DOHH2 (cell line): ENCODE results near the gene MCUR1.

Source experiments
- H3F3A ChIP-seq: fragments of 200-600 bp; sonication (generic), shearing (Covaris generic); 2 replicates; pipeline ENCODE4 v1.6.0; 2016; ENCODE audit warnings: antibody characterized with exemption, mild to moderate bottlenecking; ENCODE audit not compliant: control insufficient read depth, insufficient read depth
- H3K27ac ChIP-seq: fragments of 200-600 bp; sonication (generic); 2 replicates; pipeline ENCODE4 v1.5.1; 2014; ENCODE audit warnings: low read depth, mild to moderate bottlenecking, low read length, moderate library complexity
- H3K27me3 ChIP-seq: fragments of 200-600 bp; sonication (generic); 2 replicates; pipeline ENCODE4 v1.6.1; 2014; ENCODE audit warnings: mild to moderate bottlenecking, low read length, mixed read lengths; ENCODE audit not compliant: control insufficient read depth
- H3K36me3 ChIP-seq: fragments of 200-600 bp; sonication (generic); 2 replicates; pipeline ENCODE4 v1.6.1; 2014; ENCODE audit warnings: mild to moderate bottlenecking, low read length, moderate library complexity, mixed read lengths; ENCODE audit not compliant: control insufficient read depth
- H3K4me1 ChIP-seq: fragments of 200-600 bp; sonication (generic); 2 replicates; pipeline ENCODE4 v1.6.1; 2014; ENCODE audit warnings: mild to moderate bottlenecking, low read length, mixed read lengths; ENCODE audit not compliant: control insufficient read depth
- H3K4me2 ChIP-seq: fragments of 200-600 bp; sonication (generic); 2 replicates; pipeline ENCODE4 v1.6.0; 2014; ENCODE audit warnings: mild to moderate bottlenecking, low read length, moderate library complexity
- H3K4me3 ChIP-seq: fragments of 200-600 bp; sonication (generic); 2 replicates; pipeline ENCODE4 v1.5.1; 2014; ENCODE audit warnings: mild to moderate bottlenecking, low read length, mixed read lengths
- H3K79me2 ChIP-seq: fragments of 200-600 bp; sonication (generic); 2 replicates; pipeline ENCODE4 v1.6.1; 2014; ENCODE audit warnings: mild to moderate bottlenecking, low read length, mixed read lengths; ENCODE audit not compliant: control insufficient read depth
- H3K9me2 ChIP-seq: fragments of 200-600 bp; sonication (generic); replicated peaks from 2 replicates; pipeline ENCODE4 v1.6.1; 2014; ENCODE audit warnings: mild to moderate bottlenecking, low read length, mixed read lengths; ENCODE audit not compliant: control insufficient read depth
- H3K9me3 ChIP-seq: fragments of 200-600 bp; sonication (generic); 2 replicates; pipeline ENCODE4 v1.6.1; 2014; ENCODE audit warnings: antibody characterized with exemption, low read length, mixed read lengths; ENCODE audit not compliant: control insufficient read depth, insufficient read depth
- H4K20me1 ChIP-seq: fragments of 200-600 bp; sonication (generic); 2 replicates; pipeline ENCODE4 v1.6.0; 2014; ENCODE audit warnings: low read depth, mild to moderate bottlenecking, antibody characterized with exemption, low read length, moderate library complexity; ENCODE audit not compliant: control insufficient read depth, insufficient read depth
- EZH2phosphoT487 ChIP-seq: fragments of 200-600 bp; sonication (generic); IDR thresholded peaks from 2 replicates; pipeline ENCODE4 v1.6.1; 2017; ENCODE audit warnings: borderline replicate concordance, mild to moderate bottlenecking, antibody characterized with exemption, low read length, moderate library complexity, mixed read lengths
- TF ChIP-seq, protein P1 (sequence below): fragments of 200-600 bp; sonication (generic); IDR thresholded peaks from one replicate; pipeline ENCODE4 v1.5.1; 2014; ENCODE audit warnings: antibody characterized with exemption, mild to moderate bottlenecking, low read depth, low read length; ENCODE audit not compliant: poor library complexity, severe bottlenecking

MCUR1 gene

DNA sequence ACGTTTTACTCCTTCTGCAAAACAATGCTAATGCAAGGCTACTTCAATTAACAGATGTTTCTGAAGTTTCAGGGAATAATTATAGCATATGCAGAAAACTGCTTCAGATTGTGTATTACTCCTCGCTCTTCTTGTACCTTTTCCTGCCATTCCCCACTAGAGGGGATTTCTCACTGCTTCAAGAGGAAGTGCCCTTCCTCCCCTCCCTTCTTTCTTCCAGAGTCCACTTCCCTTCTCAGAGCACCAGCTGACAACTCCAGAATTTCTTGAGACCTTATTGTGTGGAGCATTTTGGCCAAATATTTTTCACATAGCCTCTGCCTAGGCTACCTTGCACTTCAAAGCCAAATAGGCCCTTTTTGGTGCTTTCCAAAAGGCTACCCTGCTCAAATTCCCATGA, 12.7 kb upstream of the MCUR1 start:
- H3K4me1 ChIP-seq: peaks cover 4% of the 10 kb centered on the region; the same call in 1 of the 2 replicates
- no peaks in the 10 kb centered on the region for H3K9me3 ChIP-seq
- H3K4me3 ChIP-seq: no peak overlapping the region
- H3K27me3 ChIP-seq: no peaks in the 10 kb centered on the region
- no peaks in the 10 kb centered on the region for H3K79me2 ChIP-seq
- TF ChIP-seq, protein P1, sequence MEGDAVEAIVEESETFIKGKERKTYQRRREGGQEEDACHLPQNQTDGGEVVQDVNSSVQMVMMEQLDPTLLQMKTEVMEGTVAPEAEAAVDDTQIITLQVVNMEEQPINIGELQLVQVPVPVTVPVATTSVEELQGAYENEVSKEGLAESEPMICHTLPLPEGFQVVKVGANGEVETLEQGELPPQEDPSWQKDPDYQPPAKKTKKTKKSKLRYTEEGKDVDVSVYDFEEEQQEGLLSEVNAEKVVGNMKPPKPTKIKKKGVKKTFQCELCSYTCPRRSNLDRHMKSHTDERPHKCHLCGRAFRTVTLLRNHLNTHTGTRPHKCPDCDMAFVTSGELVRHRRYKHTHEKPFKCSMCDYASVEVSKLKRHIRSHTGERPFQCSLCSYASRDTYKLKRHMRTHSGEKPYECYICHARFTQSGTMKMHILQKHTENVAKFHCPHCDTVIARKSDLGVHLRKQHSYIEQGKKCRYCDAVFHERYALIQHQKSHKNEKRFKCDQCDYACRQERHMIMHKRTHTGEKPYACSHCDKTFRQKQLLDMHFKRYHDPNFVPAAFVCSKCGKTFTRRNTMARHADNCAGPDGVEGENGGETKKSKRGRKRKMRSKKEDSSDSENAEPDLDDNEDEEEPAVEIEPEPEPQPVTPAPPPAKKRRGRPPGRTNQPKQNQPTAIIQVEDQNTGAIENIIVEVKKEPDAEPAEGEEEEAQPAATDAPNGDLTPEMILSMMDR: no peak
- no peak for TF ChIP-seq EZH2phosphoT487
- H3K9me2 ChIP-seq: no peaks in the 10 kb centered on the region
- no peak overlapping the region for H3K27ac ChIP-seq
- H4K20me1 ChIP-seq: no peaks in the 10 kb centered on the region
- no peak overlapping the region for H3K4me2 ChIP-seq
- no peaks in the 10 kb centered on the region for H3F3A ChIP-seq
- no peaks in the 10 kb centered on the region for H3K36me3 ChIP-seq

DNA sequence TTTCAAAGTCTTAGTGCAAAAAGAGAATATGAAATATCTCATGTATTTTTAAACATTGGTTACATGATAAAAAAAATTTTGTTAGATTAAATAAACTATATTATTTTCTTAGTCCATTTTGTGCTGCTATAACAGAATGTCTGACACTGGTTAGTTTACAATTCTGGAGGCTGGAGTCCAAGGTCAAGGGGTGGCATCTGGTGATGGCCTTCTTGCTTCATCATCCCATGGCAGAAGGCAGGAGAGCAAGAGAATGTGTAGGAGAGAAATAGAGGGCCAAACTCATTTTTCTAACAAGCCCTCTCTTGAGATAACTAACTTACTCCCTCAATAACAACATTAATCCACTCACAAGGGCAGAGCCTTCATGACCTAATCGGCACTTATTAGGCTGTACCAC, 11.5 kb upstream of the MCUR1 start:
- Histone ChIP-seq H3F3A (no peaks in the 10 kb centered on the region), H4K20me1 (no peaks in the 10 kb centered on the region), H3K4me2 (no peak overlapping the region), H3K4me1 (peaks cover 4% of the 10 kb centered on the region; the same call in 1 of the 2 replicates), H3K27me3 (no peaks in the 10 kb centered on the region), H3K9me3 (no peaks in the 10 kb centered on the region), H3K4me3 (no peak overlapping the region), H3K79me2 (no peaks in the 10 kb centered on the region), H3K36me3 (no peaks in the 10 kb centered on the region), H3K9me2 (no peaks in the 10 kb centered on the region), H3K27ac (no peak overlapping the region)
- TF ChIP-seq, protein P1: no peak
- TF ChIP-seq EZH2phosphoT487: no peak

DNA sequence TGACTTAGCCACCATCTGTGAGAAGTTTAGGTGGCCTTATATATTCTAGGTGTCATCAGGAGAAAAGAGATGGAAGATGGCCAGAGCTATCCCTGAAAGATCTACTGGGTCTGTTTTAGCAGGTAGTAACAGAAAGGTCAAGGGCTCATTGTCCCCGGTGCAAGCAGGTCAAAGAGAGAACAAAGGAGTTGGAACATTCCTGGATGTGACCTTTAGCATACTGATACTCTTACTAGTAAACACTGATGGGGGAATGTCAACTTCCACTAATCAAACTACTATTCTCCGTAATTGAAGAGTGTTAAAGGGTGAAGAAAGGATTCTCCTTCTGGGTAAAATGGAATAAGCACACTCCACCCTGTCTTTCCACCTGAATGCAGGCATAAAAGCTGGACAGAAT, 4.0 kb upstream of the MCUR1 start:
- H3K4me3 ChIP-seq: no peak overlapping the region
- H3K4me2 ChIP-seq: no peak overlapping the region
- H3K4me1 ChIP-seq: peaks cover 15% of the 10 kb centered on the region

More for the DNA sequence above, 4.0 kb upstream of the MCUR1 start:
- TF ChIP-seq, protein P1: no peak
- no peak for TF ChIP-seq EZH2phosphoT487
- no peak overlapping the region for H3K27ac ChIP-seq
- H3K9me2 ChIP-seq: no peaks in the 10 kb centered on the region
- no peaks in the 10 kb centered on the region for H3K27me3 ChIP-seq
- H3K79me2 ChIP-seq: peaks cover 7% of the 10 kb centered on the region
- H3K9me3 ChIP-seq: no peaks in the 10 kb centered on the region
- H3K36me3 ChIP-seq: peaks cover 5% of the 10 kb centered on the region; the same call in 1 of the 2 replicates
- 0 out of 2 replicates have a peak, but pooled peaks cover 3% of the 10 kb centered on the region for H4K20me1 ChIP-seq
- H3F3A ChIP-seq: peaks cover 6% of the 10 kb centered on the region
